Endodermal cell (in vitro differentiated cells): Measurements from ENCODE around the gene CAMK4. TPM values are rescaled to one million over a fixed set of nuclear protein-coding genes. Genes with fewer than 3 reads are reported as not detected.

Experiments
- DNase-seq: peaks from one replicate; pipeline ENCODE4 v3.0.0-alpha.2; 2017
- H3K27ac ChIP-seq: 2 replicates; pipeline ENCODE4 v1.5.1; 2013; ENCODE audit warnings: mild to moderate bottlenecking, low read depth, low read length, moderate library complexity
- H3K27me3 ChIP-seq: 2 replicates; pipeline ENCODE4 v1.6.1; 2013; ENCODE audit warnings: mild to moderate bottlenecking, low read length, moderate library complexity; ENCODE audit not compliant: insufficient read depth, control insufficient read depth, poor library complexity, severe bottlenecking
- H3K36me3 ChIP-seq: 2 replicates; pipeline ENCODE4 v1.7.0; 2013; ENCODE audit warnings: mild to moderate bottlenecking, low read length, moderate library complexity; ENCODE audit not compliant: control insufficient read depth, insufficient read depth
- H3K4me1 ChIP-seq: one replicate; pipeline ENCODE4 v1.7.0; 2013; ENCODE audit warnings: low read length; ENCODE audit not compliant: control insufficient read depth, insufficient read depth
- H3K4me3 ChIP-seq: 2 replicates; pipeline ENCODE4 v1.5.1; 2013; ENCODE audit warnings: mild to moderate bottlenecking, low read length, moderate library complexity
- H3K9ac ChIP-seq: 2 replicates; pipeline ENCODE4 v1.6.1; 2013; ENCODE audit warnings: mild to moderate bottlenecking, low read length, moderate library complexity; ENCODE audit not compliant: poor library complexity, severe bottlenecking; ENCODE audit errors: extremely low read depth
- H3K9me3 ChIP-seq: 2 replicates; pipeline ENCODE4 v1.6.1; 2013; ENCODE audit warnings: mild to moderate bottlenecking, low read length, moderate library complexity; ENCODE audit not compliant: control insufficient read depth
- H3K27ac Mint-ChIP-seq: 2 replicates; pipeline ENCODE4 v1.8.0; 2020; ENCODE audit warnings: mixed read lengths
- H3K27me3 Mint-ChIP-seq: 2 replicates; pipeline ENCODE4 v1.8.0; 2021; ENCODE audit warnings: mild to moderate bottlenecking, mixed read lengths; ENCODE audit not compliant: insufficient read depth
- H3K36me3 Mint-ChIP-seq: 2 replicates; pipeline ENCODE4 v1.8.0; 2020; ENCODE audit warnings: low read depth, mixed read lengths
- H3K4me1 Mint-ChIP-seq: 2 replicates; pipeline ENCODE4 v1.8.0; 2020; ENCODE audit warnings: mixed read lengths
- H3K4me3 Mint-ChIP-seq: 2 replicates; pipeline ENCODE4 v1.8.0; 2020; ENCODE audit warnings: mild to moderate bottlenecking, moderate library complexity, mixed read lengths
- H3K9me3 Mint-ChIP-seq: 2 replicates; pipeline ENCODE4 v1.8.0; 2020; ENCODE audit warnings: mild to moderate bottlenecking, mixed read lengths
- CTCF ChIP-seq: fragments of 200-600 bp; sonication (generic); conservative IDR thresholded peaks from 2 replicates; pipeline ENCODE4 v1.5.0; 2021; ENCODE audit warnings: antibody characterized with exemption, mild to moderate bottlenecking
- WGBS, 2 experiments: methylation state at CpG; one replicate each; pipeline versions ENCODE4 v1.1.5 to v1.1.7; 2013; ENCODE audit warnings: missing lambda C conversion rate in 2 of 2, mixed read lengths in 1 of 2; ENCODE audit not compliant: insufficient coverage in 1 of 2, insufficient read length in 1 of 2; 5-methylcytosine and 5-hydroxymethylcytosine counted together
- total RNA-seq, 2 donors: library from RNA; stranded (reverse); fragmentation: NEBNext Ultra II Directional in 1 of 2; extraction: Animal tissue kit (Norgen Biotek cat#: 25700) in 1 of 2; gene quantifications; 2 replicates in 1 of 2; 3 replicates in 1 of 2; pipeline ENCODE4 v1.2.1, GENCODE V29; 2021

Gene CAMK4
- total RNA-seq, 2 donors from 2014 or later: 2.8 to 3.9 TPM

DNA sequence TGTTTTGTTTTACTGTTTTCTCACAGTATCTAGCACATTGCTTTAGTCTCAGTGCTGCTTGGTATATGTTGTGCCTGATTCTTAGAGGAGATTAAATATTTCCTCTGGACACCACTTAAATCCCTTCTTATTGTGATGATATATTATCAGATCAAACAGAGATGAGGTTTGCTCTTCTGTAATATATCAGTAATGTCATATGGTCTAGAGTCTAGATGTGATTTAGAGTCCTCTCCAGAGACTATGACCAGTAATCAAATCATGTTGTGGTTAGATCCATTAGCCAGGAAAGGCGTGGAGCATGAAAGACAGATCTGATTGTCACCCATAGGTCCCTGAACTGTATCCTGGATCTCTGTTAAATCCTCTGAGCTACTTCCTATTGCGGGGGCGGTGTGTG, 24.4 kb downstream of the CAMK4 start:
- no peak overlapping the region for H3K4me3 Mint-ChIP-seq
- H3K36me3 Mint-ChIP-seq: no peaks in the 10 kb centered on the region
- no peaks in the 10 kb centered on the region for H3K27me3 Mint-ChIP-seq
- Histone ChIP-seq H3K27me3 (no peaks in the 10 kb centered on the region), H3K4me1 (no peaks in the 10 kb centered on the region), H3K9me3 (no peaks in the 10 kb centered on the region), H3K27ac (no peak overlapping the region), H3K9ac (peak overlapping the region; percentile 9), H3K4me3 (no peak overlapping the region), H3K36me3 (no peaks in the 10 kb centered on the region)
- H3K9me3 Mint-ChIP-seq: no peaks in the 10 kb centered on the region
- 95 to 100% methylated on average over 3 of the region's 3 CpGs for WGBS, 2 experiments
- H3K4me1 Mint-ChIP-seq: peaks cover 2% of the 10 kb centered on the region
- DNase-seq: no peak
- no peak for TF ChIP-seq CTCF
- H3K27ac Mint-ChIP-seq: no peak overlapping the region

- H3K36me3 Mint-ChIP-seq: no peaks in the 10 kb centered on the region
- no peak for TF ChIP-seq CTCF
- H3K9me3 Mint-ChIP-seq: peaks cover 3% of the 10 kb centered on the region
- DNase-seq: no peak
- no peak overlapping the region for H3K27ac Mint-ChIP-seq
- H3K27me3 ChIP-seq: no peaks in the 10 kb centered on the region
- H3K9ac ChIP-seq: no peak overlapping the region
- H3K4me3 ChIP-seq: no peak overlapping the region
- H3K4me1 ChIP-seq: no peaks in the 10 kb centered on the region
- H3K4me1 Mint-ChIP-seq: no peaks in the 10 kb centered on the region
- no peak overlapping the region for H3K4me3 Mint-ChIP-seq
- no peaks in the 10 kb centered on the region for H3K9me3 ChIP-seq
- H3K27me3 Mint-ChIP-seq: no peaks in the 10 kb centered on the region
- WGBS, 2 experiments: 83 to 86% methylated on average over 5 to 6 of the region's 6 CpGs
- no peaks in the 10 kb centered on the region for H3K36me3 ChIP-seq
- no peak overlapping the region for H3K27ac ChIP-seq
Measured at GRCh38 chr5:111251921-111252320, 27.7 kb downstream of the CAMK4 start.

DNA sequence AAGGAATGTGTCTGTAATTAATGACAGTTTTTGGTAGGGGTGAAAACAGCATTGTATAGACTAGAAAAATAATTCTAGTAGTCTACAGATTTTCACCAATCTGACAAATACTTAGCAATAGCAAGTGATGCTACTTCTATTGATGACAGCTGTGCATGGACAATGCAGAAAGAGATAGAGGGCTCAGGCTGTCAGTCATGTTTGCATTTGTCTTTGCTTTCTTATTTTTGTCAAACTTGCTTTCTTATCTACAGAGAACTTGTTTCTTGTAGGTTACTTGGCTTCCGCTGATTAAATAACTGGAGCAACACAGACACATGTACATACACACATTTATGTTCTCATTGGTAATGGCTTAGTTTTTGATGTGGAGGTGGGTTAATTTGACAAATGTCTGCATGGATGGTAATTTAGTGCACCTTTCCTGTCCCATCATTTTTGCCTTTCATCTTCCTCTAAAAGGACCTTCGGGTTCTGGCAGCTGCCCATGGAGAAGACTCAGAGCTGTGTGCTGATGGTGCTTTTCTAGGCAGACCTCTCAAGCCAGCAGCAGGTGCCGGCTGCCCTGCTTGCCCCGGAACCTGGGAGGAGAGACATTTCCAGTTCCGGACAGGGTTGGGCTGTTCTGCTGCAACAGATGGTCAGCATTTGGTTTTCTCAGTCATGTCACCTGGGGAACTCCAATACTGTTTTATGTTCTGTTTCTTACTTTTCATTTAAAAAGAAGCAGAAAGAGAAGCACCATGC, 28.8 kb downstream of the CAMK4 start:
- H3K9me3 Mint-ChIP-seq: peaks cover 12% of the 10 kb centered on the region
- no peak for DNase-seq
- Histone ChIP-seq H3K9ac (no peak overlapping the region), H3K27ac (no peak overlapping the region), H3K4me3 (no peak overlapping the region), H3K4me1 (no peaks in the 10 kb centered on the region), H3K36me3 (no peaks in the 10 kb centered on the region), H3K9me3 (peaks cover 8% of the 10 kb centered on the region), H3K27me3 (no peaks in the 10 kb centered on the region)
- no peak for TF ChIP-seq CTCF
- H3K27ac Mint-ChIP-seq: no peak overlapping the region
- H3K27me3 Mint-ChIP-seq: no peaks in the 10 kb centered on the region
- 89 to 95% methylated on average over 4 to 5 of the region's 5 CpGs for WGBS, 2 experiments
- no peaks in the 10 kb centered on the region for H3K36me3 Mint-ChIP-seq
- H3K4me3 Mint-ChIP-seq: no peak overlapping the region
- H3K4me1 Mint-ChIP-seq: no peaks in the 10 kb centered on the region
